ENCODE measurements around the gene JRKL.
"Not testable (repeated sequence)": the region's sequence is repeated elsewhere in the genome, so short reads cannot be mapped to it uniquely, and the experiment has no call there.

The JRKL gene

GRCh38 chr11:96394773-96395172, 5.0 kb downstream of the JRKL start:
- no peak for DNase-seq

DNA sequence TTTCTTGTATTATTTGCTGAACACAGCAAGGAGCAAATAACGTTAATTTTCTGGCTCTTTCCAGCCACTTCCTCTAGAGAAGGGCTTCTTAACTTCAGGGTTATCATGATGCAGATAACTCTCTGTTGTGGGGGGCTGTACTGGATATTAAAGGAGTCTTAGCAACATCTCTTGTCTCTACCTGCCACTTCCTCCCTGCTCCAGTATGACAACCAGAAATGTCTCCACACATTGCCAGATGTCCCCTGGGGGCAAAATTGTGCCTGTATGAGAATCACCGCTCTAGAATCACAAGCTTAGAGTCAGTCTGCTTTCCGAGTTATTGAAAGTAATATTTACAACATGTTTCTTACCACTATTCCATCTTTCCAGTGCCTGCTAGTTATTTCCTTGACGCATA, 6.8 kb downstream of the JRKL start:
- DNase-seq, result no peak

DNA sequence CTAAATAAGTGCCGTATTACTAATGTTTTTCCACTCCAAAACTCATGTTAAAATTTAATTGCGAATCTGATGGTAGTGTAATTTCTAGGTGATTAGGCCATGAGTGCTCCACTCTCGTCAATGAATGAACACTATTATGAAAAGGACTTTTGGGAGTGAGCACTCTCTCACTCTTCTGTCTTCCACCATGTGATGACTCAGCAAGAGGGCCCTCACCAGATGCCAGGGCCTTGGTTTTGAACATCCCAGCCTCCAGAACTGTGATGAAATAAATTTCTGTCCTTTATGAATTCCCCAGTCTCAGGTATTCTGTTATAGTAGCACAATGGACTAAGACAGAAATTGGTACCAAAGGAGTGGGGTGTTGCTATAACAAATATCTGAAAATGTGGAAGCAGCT, 8.1 kb downstream of the JRKL start:
- no peak for DNase-seq

DNA sequence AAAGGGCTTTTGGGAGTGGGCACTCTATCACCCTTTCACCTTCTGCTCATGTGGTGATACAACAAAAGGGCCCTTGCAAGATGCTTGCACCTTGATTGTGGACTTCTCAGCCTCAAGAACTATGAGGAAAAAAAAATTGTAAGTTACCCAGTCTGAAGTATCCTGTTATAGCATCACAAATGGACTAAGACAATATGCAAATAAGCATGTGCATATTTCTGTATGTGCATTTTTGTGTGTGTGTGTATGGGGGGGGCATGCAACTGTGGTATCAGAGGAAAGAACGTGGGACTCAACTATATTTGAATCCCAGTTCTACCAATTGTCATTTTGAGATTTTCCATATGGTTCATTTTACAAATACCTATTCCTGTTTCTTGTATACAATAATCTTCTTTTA, 10.9 kb downstream of the JRKL start:
- no peak for DNase-seq

DNA sequence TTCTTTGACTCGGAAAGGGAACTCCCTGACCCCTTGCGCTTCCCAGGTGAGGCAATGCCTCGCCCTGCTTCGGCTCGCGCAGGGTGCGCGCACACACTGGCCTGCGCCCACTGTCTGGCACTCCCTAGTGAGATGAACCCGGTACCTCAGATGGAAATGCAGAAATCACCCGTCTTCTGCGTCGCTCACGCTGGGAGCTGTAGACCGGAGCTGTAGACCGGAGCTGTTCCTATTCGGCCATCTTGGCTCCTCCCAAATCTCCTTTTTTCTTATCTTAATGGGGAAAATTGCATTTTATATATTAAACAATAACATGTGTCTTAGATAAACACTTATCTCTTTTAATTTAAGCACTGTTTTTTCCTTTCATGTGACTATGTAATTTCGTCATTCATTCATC, 21.6 kb downstream of the JRKL start:
- DNase-seq, result not testable (repeated sequence)

DNA sequence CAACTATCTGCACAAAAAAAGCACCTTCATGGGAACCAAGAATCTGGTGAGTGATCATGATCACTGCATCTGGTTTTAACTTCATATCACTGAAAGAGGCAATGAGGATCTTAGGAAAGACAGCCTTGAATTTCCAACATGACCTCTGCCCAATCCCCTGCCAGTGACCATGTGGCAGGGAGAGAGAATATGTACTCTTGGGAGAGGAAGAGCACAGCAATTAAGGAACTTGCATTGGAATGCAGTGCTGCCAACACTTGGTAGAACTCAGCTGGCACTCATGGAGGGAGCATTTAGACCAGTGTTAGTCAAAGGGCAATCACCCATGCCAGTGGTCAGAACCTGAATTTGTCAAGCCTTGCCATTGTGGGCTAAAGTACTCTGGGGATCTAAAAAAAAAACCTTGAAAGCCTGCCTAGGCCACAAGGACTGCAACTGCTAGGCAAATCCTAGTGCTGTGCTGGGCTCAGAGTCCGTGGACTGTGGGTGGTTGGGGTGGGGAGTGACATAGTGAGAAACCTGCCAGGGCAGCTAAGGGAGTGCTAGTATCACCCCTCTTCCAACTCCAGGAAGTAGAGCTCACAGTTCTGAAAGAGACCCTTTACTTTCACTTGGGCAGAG, 23.1 kb downstream of the JRKL start:
- no peak for DNase-seq

DNA sequence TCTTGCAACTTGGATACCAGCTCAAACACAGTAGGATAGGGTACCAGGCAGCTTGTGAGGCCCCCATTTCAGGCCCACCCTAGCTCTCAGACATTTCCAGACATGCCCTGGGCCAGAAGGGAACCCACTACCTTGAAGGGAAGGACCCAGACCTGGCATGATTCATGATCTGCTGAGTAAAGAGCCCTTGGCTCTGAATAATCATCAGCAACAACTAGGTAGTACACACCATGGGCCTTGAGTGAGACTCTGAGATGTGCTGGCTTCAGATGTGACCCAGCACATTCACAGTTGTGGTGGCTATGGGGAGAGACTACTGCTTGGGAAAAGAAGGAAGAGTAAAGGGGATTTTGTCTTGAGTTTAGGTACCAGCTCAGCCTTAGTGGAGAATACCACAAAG, 23.6 kb downstream of the JRKL start:
- no peak for DNase-seq

DNA sequence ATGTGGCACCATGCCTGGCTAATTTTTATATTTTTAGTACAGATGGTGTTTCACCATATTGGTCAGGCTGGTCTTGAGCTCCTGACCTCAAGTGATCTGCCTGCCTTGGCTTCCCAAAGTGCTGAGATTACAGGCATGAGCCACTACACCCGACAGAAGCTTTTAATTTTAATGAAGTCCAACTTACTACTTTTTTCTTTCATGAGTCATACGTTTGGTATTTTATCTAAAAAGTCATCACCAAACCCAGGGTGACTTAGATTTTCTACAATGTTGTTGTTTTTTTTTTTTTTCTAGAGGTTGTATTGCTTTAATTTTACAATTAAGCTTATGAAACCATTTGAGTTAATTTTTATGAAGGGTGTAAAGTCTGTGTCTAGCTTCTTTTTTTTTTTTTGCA, 34.9 kb downstream of the JRKL start:
- no peak for DNase-seq

DNA sequence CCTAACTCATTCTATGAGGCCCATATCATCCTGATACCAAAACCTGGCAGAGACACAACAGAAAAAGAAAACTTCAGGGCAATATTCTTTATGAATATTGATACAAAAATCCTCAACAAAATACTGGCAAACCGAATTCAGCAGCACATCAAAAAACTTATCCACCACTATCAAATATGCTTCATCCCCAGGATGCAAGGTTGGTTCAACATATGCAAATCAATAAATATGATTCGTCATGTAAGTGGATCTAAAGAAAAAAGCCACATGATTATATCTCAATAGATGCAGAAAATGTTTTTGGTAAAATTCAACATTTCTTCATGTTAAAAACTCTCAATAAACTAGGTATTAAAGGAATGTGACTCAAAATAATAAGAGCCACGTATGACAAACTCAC, 40.9 kb downstream of the JRKL start:
- DNase-seq, result no peak

- not testable (repeated sequence) for DNase-seq
These were observed 42.8 kb downstream of the JRKL start for GRCh38 chr11:96432654-96433053.
